ENCODE results near the gene GFAP.

The GFAP gene

DNA sequence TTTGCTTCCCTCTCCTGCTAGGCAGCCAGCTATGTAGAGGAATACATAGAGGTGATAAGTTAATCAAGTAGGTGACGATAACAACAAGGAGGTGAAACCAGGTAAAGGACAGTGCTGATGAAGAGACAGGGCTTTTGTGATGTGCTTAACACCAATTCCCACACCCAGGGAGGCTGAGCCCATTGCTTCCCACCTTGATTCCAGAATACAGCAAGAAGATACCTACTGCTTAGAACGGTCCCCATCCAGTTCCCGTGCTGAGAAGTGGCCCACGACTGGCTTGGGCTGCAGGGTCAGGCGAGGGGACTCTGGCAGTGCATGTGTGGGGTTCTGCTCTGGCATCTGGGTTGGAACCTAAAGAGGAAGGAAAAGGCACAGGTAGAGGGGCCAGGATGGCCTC lies 16.1 kb upstream of the GFAP start:
- no peak for DNase-seq (ENCODE audit: low read depth)

DNA sequence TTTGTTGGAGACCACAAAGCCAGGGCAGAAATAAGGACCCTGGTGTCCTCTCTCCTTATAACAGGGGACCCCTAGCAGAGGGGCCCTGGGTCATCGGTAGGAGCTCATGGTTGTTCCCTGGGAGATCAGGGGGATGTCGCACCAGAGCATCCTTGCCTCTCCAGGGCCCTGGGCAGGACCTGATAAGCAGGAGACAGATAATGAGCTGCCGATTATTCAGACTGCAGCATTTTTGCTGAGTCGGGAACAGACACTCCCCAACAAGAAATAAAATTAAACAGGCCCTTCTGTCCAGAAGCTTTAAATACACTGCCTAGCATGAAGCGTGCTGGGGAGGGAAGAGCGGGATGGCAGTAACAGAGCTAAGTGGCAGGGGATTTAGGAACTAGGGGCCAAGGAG lies 15.4 kb upstream of the GFAP start:
- DNase-seq (ENCODE audit: low read depth), result no peak

DNA sequence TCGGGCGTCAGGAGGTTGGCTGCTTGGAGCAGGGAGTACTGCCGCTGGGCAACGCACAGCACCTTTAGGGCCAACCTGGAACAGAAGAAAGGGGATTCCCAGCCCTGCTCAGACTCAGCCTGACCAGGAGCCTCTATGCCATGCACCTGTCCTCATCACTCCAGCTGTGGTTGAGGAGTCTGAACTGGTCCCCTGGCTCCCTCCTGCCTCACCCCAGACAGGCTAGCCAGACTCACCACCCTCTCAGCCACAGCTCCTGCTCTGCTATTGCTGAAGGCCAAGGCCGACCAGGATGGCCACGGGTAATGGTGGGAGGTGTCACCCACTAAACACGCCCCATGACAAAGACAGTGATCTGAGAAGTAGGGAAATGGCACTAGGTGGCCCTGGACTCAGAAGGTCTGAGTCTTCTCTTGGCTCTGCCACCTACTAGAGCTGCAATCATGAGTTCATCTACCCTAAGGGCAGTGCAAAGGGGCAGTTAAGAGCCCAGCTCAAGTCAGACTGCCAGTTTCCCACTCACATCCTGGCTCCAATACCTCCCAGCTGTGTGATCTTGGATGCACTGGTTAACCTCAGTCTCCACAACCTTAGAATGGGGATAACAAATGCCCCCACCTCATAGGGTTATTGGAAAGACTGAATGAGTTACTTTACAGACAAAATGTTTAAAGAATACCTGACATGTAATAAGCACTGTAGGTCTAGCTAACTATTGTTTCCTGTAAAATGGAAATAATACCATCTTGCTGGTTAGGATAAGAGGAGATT lies 13.8 kb upstream of the GFAP start:
- no peak for DNase-seq (ENCODE audit: low read depth)

DNA sequence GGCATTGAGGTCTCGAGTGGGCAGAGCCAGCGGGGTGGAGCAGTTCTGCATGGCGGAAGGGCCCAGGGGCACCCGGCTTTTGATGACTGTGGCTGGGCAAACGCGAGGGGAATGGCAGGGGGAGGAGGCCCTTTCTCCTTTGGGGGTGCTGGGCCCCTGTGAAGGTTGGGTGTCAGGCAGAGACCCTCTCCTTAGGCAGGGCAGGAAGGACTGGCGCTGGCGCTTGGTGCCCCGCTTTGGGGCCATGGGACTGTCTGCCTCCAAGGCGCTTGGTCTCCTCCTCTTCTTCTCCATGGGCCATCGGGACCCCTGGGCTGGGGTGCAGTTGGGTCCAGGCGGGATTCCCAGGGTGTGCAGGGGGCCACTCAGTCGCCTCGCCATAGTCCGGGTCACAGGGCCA lies 12.8 kb upstream of the GFAP start:
- no peak for DNase-seq (ENCODE audit: low read depth)

DNA sequence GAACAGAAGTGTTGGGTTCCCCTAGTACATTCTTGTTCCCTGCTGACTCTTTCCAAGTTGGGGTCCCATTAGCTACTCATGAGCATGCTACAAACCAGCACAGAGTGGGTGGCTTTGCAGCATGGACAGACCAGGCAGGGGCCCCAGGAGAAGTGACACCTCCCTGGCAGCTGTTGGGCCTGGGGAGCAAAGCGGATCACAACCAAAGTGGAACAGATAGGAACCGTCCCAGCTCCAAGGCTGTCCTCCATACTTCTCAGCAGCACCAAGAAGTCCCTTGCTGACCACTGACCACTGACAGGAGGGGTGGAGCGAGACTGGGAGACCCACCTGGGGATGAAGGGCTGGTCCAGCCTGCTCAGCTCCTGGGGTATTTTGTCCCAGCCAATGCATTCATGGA lies 12.4 kb upstream of the GFAP start:
- no peak for DNase-seq (ENCODE audit: low read depth)

DNA sequence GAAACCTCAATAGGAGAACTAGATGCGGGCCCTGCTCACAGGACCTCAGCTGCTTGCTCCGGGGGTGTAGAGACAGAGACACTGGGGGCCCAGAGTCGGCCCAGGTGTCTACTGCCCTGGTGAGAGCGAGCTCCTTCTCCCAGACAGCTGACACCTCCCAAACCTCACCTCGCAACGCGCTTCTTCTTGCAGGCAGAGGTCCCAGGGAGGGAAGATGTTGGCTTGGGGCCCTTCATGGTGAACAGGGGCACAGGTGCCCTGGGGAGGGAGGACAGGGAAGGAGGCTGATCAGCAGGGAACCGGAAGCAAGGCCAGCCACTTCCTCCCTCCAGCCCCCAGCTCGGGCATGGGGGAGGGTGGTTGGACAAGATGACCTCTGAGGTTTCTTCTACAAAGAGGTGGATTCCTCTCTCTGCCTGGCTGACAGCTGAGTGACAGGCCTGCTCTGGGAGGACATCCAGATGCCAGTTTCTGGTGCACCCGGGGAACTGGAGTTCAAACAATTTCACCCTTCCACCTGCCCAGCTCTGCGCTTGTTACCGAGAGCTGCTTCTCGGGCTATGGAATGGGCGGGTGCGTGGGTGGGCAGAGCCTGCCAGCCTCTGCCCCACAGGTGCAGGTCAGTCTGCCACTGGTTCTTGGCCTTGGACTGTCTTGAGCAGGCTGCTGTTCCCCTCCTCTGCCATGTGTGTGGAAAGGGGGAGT lies 11.7 kb upstream of the GFAP start:
- DNase-seq (ENCODE audit: low read depth), result no peak

DNA sequence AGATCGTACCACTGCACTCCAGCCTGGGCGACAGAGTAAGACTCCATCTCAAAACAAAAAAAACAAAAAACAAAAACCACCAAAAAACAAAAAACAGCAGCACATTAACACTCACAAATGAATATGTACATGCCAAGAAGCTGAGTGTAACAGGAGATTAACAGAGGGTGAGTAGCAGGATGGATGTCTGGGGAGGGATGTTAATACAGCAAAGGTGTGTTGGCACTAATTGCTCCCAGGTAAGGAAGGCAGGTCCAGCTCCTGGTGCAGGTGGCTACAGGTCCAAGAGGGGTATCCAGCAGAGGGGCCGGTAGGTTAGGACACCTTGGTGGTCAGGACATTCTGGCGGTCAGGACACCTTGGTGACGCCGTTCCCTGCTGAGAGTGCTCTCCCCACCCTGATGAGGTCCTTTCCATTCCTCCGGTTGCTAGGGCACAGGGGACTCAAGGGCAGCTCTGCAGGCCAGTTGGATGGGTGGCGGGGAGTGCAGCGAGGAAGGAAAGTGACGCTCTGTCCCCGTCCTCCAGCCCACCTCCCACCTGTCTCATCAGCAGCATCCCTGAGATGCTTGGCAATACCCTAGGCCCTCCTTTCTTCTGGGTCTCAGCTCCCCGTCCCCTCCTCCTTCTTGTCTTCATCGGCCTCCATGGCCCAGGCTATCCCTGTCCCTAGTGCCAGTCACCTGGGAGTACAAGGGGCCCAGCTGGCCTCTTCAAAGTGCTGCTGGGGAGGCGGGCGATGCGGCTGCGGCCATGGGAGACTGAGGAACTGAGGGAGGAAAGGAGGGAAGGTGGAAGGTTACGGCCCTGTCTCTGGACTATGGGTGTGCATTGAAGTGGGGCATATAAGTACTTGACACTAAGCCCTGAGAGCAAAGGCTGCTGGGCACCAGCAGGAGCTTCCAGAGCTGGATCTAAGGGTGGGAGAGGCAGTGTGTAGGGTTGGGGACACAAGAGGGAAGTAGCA lies 10.7 kb upstream of the GFAP start:
- no peak for DNase-seq (ENCODE audit: low read depth)

DNA sequence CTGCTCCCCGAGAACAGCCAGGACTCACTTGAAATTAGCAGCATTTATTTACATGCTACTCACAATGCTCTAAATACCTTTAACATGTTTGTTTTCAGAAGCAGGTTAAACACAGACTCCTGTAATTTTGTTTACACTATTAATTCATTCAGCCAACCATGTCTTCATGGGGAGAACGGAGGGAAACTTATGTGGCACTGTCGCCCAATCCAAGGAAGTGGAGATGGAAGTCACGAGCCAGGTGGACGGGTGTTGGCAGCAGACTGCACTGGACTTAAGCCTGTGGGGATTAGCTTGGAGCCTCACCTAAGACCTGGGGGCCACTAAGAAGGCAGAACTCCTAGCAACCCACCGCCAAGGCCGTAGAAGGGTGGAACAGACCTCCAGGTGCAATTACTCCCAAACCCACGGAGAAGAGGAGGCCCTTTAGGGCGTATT lies 8.8 kb upstream of the GFAP start:
- no peak for DNase-seq (ENCODE audit: low read depth)

DNA sequence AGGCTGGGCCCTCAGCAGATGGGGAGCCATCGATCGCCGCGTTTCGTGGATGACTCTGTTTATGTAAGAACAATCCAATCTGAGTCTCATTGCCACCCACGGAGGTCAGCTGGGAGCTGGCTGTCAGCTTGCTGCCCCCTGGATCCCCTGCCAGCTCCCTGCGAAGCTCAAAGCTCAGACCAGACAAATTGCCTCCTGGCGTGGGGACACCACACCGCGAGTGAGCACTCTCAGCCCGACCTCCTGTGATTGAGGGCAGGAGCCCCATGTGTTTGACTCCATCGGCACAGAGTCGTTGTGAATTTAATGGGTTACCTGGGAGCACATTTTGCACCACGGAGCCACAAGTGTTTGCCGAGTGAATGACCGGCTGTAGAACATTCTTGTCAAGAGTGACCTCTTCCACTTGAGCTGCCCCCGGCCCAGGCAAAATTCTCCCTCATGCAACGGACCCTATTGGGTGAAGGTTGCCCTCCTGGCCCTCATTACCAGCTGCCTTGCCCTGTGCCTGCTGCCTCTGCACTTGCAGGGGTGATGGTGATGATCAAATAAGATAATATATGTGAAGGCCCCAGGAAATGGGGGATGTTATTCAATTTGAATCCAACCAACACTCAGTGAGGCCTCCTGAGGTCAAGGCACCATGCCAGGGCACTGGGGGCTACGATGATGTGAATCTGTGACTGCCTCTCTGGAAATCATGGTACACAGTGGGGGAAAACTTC lies 7.6 kb upstream of the GFAP start:
- no peak for DNase-seq (ENCODE audit: low read depth)

DNA sequence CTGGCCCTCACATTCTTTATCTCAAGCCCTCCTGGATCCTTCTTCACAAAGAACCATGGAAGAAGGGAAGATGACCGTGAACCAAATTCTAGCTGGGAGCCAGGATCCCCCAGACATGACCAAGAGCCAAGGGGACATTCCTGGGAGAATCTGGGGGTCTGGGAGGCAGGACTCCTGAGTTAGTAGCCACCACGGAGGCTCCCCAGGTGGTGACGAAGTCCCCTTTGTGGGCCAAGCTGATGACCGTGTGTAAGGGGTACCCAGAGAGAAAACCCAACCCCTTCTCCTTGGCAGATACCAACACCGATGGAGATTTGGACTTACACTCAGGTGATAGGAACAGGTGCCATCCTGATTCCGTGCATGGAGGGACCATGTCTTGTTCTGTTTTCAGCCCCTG lies 6.8 kb upstream of the GFAP start:
- DNase-seq (ENCODE audit: low read depth), result no peak

DNA sequence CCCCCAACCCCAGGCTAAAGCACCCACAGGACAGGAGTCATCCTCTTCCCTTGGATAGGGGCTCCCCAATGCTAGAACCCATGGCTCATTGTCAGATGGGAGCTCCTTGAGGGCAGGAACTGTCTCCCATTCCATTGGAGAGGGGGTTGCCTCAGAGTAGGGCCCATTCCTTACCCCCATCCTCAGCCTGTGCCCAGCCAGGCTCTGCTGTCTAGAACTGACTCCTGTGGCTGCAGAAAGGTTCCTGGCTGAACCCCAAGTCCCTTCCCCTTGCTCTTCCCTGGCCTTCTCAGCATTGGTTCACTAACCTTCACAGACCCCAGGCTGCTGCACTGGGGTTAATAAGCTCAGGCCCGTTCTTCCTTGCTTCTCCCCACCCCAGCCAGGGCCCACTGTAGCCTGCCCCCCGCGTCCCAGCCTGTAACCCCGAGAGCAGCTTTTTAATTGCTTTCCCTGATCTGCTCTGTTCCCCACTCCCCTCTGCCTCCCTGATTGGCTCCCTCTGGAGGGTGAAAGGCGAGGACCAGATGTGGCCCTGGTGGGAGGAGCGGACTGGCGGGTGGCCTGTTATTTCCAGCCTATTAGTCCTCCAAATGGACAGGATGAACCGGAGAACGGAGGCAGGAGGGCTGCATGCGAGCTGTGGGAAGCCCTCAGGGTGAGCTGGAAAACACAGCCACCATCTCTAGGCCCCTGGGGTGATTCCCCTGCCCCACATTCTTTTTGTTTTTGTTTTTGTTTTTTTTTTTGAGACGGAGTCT lies 6.0 kb upstream of the GFAP start:
- no peak for DNase-seq (ENCODE audit: low read depth)

DNA sequence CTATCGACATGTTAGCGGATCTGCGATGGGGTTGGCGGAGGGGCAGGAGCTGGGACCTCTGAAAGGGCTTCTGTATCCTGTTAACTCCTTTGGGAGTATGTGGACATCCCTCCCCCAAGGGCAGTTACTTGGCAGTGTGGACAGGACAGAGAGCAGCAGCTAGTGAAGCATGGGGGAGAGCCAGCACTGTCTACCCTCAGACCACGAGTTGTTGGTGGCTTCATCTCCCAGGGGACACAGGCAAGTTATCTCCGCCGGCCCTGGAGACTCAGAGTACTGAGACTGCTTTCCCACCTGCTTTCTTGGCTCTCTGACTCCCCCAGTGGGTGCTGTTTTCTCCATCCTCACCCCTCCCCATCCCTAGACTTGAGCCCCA lies 5.3 kb upstream of the GFAP start:
- no peak for DNase-seq (ENCODE audit: low read depth)

DNA sequence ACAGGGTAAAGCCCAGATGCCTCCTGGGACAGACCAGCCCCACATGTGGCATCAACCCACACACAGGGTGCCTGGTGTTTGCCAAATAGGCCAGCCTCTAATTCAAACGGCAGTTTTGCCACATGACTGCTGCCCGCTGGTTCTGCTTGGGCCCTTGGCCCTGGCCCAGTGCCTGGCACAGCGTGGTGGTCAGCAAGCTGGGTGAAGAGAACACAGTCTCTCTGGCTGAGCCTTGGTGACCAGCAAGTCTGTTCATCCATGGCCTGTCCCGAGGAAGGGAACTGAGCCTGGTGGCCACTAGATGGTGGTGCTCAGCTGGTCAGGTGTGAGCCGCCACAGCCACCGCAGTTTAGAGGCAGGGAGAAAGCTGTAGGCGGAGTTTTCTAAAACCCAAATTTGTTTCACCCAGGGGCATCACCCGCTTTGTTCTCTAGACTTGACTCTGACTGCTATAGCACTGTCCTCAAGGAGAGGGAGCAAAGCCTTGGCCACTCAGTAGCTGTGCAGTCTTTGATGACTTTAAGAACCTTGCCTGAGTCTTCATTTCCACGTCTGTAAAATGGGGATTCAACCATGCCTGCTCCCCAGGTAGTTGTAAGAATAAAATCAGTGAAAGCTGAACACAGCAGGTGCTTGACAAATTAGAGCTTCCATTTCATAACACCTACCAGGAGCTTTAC lies 4.7 kb upstream of the GFAP start:
- DNase-seq (ENCODE audit: low read depth), result no peak

DNA sequence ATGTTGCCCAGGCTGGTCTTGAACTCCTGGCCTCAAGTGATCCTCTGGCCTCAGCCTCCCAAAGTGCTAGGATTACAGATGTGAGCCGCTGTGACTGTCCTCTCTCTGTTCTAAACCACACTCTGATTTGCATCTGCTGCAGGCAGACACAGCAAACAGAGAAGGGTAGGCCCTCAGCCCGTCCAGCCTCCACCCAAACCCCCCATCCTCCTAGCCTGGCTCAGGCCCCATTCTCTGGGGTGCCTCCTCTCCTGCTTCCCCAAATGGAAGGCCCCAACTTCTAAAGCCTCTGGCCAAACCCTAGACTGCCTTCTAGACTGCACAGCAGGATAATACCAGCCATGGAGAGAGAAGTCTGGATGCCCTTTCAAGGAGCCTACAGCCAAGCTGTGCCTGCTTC lies 4.1 kb upstream of the GFAP start:
- DNase-seq (ENCODE audit: low read depth), result no peak

DNA sequence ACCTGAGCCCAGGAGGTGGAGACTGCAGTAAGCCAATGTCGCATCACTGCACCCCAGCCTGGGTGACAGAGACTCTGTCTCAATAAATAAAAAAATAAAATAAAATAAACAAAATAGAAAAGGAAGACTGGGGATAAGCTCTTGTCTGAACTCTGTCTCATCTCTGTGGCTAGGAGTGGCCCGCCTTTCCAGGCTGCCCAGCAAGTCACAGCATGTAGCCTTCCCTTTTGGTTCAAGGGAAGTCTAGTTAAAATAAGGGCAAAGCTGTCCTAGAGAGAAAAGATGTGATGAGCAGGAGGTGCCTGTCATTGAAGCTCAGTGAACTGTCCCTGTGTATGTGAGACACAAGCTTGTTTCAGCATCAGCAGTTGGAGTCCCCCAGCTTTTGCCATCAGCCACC lies 2.7 kb upstream of the GFAP start:
- DNase-seq (ENCODE audit: low read depth), result no peak

DNA sequence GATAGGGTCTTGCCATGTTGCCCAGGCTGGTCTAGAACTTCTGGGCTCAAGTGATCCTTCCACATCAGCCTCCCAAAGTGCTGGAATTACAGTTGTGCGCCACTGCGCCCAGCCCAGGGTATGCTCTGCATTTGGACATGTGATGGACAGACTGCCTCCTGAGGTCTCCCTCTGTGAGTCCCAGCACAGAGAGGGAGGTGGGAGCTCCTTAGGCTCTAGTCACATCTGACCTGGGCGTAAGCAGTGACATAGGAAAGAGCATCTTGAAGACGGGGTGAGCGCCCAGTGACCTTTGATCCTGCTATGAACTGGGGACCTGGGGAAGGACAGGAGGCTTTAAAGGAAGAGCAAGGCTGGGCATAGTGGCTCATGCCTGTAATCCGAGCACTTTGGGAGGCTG lies 2.2 kb upstream of the GFAP start:
- no peak for DNase-seq (ENCODE audit: low read depth)

DNA sequence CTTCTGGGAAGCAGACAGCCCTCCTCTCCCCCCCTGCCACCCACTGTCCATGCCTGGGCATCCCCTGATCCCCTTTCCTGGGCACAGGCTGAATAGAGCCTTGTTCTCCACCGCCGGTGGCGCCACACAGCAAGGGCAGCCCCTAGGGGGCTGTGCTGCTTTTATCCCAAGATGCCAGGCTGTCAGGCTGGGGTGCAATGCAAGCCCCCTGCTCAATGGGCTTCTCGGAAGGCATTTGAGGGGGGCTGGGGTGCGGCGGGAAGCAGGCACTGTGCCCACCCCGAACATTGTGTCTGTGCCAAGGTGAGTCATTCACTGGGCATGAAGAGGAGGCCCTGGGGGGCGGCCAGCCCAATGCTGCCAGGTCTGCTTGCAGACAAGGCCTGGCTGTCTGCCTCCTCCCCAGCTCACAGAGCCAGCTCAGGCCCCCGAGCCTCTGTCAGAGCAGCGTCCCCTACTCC lies 1.5 kb upstream of the GFAP start:
- no peak for DNase-seq (ENCODE audit: low read depth)

DNA sequence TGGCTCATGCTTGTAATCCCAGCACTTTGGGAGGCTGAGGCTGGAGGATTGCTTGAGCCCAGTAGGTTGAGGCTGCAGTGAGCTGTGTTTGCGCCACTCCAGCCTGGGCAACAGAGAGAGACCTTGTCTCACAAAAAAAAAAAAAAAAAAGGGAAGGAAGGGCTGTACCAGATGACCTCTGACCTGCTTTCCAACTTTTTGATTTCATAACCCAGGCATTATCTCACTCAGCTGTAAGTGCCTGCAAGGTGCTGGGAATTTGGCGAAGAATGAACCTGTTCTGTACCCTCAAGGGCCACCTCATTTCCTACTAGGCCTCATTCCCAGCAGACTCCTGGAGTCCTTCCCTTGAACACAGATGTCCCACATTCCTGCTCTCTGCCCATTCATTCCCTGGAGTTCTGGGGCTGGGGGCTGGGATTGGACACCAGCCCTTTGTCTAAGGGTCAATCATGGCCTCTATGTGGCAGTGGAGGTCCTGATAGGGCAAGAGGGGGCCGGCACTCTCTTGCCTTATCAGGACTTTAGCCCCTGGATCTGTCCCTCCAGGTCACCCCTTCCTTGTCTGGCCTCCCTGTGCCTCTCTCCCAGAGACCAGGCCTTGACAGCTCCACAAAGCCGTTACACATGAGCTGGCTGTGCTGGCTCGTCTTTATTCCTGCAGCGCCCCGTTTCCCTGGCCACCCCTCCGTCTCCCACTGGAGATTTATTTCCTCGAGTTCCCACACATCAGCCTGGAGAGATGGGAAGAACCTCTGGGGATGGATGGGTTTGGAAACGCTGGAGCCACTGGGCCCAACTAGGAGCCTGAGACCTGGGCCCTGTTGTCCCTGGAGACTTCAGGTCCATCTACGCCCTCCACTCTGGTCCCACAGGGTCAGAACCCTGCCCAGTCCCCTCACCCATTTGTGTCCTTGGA lies 821 bp upstream of the GFAP start:
- no peak for DNase-seq (ENCODE audit: low read depth)

DNA sequence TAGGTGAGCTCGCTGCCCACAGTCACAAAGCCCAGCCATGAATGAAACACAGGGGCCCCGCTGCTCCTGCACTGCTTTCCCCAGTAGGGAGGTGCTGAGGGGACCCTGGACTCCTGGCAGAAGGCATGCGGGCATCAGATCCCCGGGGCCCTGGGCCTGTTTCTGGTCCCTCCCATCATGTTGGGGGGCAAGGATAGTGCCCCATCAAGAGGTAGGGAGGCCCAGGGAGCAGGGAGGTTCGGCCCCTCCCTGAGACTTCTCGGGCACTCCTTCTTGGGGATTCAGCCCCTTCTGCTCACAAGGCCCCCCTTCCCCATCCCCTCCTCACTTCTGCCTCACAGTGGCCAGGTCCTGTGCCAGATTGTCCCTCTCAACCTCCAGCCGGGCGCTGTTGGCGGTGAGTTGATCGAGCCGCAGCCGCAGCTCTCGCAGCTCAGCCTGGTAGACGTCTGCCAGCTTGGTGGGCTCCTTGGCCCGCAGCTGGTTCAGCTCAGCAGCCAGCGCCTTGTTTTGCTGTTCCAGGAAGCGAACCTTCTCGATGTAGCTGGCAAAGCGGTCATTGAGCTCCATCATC lies 515 bp downstream of the GFAP start:
- DNase-seq (ENCODE audit: low read depth), result no peak

All from CMK (cell line).